CD4-positive, alpha-beta T cell (primary cell): ENCODE results near the gene APOO. TPM values are rescaled to one million over a fixed set of nuclear protein-coding genes. Genes with fewer than 3 reads are reported as not detected.

ENCODE experiments used
- ATAC-seq: fragments of 200-7000 bp; cut with Tn5 transposase; one replicate; pipeline ENCODE4 v1.10.0; 2022; ENCODE audit warnings: mild to moderate bottlenecking; ENCODE audit not compliant: poor library complexity
- CTCF ChIA-PET: fragments of 350-600 bp; sonication (Branson Sonifier 250); formaldehyde crosslinking; loops from one replicate; lab custom pipeline; 2021; ENCODE audit warnings: antibody characterized with exemption, inconsistent platforms; lab: Charles Lee
- POLR2A ChIA-PET: fragments of 350-600 bp; sonication (Branson Sonifier 250); formaldehyde crosslinking; loops from one replicate; lab custom pipeline; 2021; ENCODE audit warnings: antibody characterized with exemption, inconsistent platforms; lab: Charles Lee
- DNase-seq, 14 experiments: peaks; one replicate each; pipeline ENCODE4 v3.0.0-alpha.2; 2013 to 2020; ENCODE audit warnings: mixed read lengths in 2 of 14
- H3K27ac ChIP-seq, 2 donors: one replicate each; pipeline versions ENCODE4 v1.5.1 to v1.7.0; 2013; ENCODE audit warnings: low read length in 2 of 2, low read depth in 1 of 2, mild to moderate bottlenecking in 1 of 2
- H3K27me3 ChIP-seq, 2 experiments: 1 replicate in 1 of 2; 2 replicates in 1 of 2; pipeline versions ENCODE4 v1.6.1 to v1.7.0; 2013; ENCODE audit warnings: low read length in 2 of 2, control low read depth in 1 of 2, mild to moderate bottlenecking in 1 of 2, moderate library complexity in 1 of 2; ENCODE audit not compliant: insufficient read depth in 2 of 2, control insufficient read depth in 1 of 2
- H3K36me3 ChIP-seq: one replicate; pipeline ENCODE4 v1.6.1; 2013; ENCODE audit warnings: low read length, control low read depth; ENCODE audit not compliant: insufficient read depth
- H3K4me1 ChIP-seq: one replicate; pipeline ENCODE4 v1.6.1; 2013; ENCODE audit warnings: low read length, control low read depth; ENCODE audit not compliant: insufficient read depth
- H3K4me3 ChIP-seq: one replicate; pipeline ENCODE4 v1.5.1; 2013; ENCODE audit warnings: mild to moderate bottlenecking, low read length, moderate library complexity
- H3K9me3 ChIP-seq, 2 experiments: 1 replicate in 1 of 2; 2 replicates in 1 of 2; pipeline versions ENCODE4 v1.6.1 to v1.7.0; 2013; ENCODE audit warnings: low read length in 2 of 2, mild to moderate bottlenecking in 2 of 2, control low read depth in 1 of 2, moderate library complexity in 1 of 2; ENCODE audit not compliant: control insufficient read depth in 1 of 2, insufficient read depth in 1 of 2
- H3K27ac Mint-ChIP-seq: one replicate; pipeline ENCODE4 v1.8.0; 2020; ENCODE audit warnings: mixed read lengths
- H3K27me3 Mint-ChIP-seq: one replicate; pipeline ENCODE4 v1.8.0; 2021; ENCODE audit warnings: mixed read lengths
- H3K36me3 Mint-ChIP-seq: one replicate; pipeline ENCODE4 v1.8.0; 2021; ENCODE audit warnings: low read depth, mixed read lengths
- H3K4me1 Mint-ChIP-seq: one replicate; pipeline ENCODE4 v1.8.0; 2021; ENCODE audit warnings: low read depth, mixed read lengths
- H3K4me3 Mint-ChIP-seq: one replicate; pipeline ENCODE4 v1.8.0; 2020; ENCODE audit warnings: mild to moderate bottlenecking, mixed read lengths
- H3K9me3 Mint-ChIP-seq: one replicate; pipeline ENCODE4 v1.8.0; 2020; ENCODE audit warnings: mixed read lengths
- intact Hi-C, 2 experiments: fragments of 100-400 bp; cut with DNase I in 1 of 2; cut with micrococcal nuclease in 1 of 2; formaldehyde crosslinking; loops; one replicate each; pipeline versions ENCODE4 v1.15.1 to v1.9.0; 2023 to 2025; cut with DNase I, micrococcal nuclease
- total RNA-seq, 174 experiments: library from RNA in 2 of 174; stranded (reverse) in 2 of 174; gene quantifications; one replicate each; pipeline ENCODE4 v1.2.3 and lab custom pipeline; 2021 to 2026
- TF ChIP-seq, protein P1 (sequence below): fragments of 200-600 bp; IDR thresholded peaks from one replicate; pipeline ENCODE4 v1.8.0; 2022; ENCODE audit warnings: antibody characterized with exemption, mild to moderate bottlenecking

The APOO gene
- total RNA-seq, 2 experiments from 2014 or later, result 3.3 to 4.9 TPM

DNA sequence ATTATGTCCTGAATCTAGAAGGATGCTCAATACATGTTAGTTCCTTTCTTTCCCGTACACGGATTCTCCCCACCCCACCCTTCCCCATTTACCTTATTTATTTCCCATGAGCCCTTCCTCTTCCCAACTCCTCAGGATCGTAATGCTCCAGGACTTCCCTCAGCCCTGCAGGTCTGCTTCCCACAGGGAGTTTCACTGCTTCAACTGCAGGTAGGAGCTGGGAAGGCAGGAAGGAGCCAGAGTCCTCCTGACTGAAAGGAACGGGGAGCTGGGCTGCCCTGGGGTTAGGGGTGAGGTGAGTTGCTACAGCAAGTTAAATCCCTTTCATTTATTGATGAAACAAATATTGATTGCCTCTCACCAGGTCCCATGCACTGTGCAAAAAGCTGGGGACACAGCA lies 91.6 kb downstream of the APOO start:
- DNase-seq, result no peak
- Mint-ChIP-seq H3K27me3 (no peaks in the 10 kb centered on the region), H3K4me3 (no peak overlapping the region), H3K36me3 (no peaks in the 10 kb centered on the region), H3K27ac (no peak overlapping the region), H3K9me3 (no peaks in the 10 kb centered on the region), H3K4me1 (peaks cover 3% of the 10 kb centered on the region)
- Histone ChIP-seq H3K9me3 (no peaks in the 10 kb centered on the region), H3K27me3 (no peaks in the 10 kb centered on the region), H3K36me3 (no peaks in the 10 kb centered on the region), H3K4me3 (no peak overlapping the region), H3K4me1 (peaks cover 2% of the 10 kb centered on the region), H3K27ac (no peak overlapping the region)
- TF ChIP-seq, protein P1, sequence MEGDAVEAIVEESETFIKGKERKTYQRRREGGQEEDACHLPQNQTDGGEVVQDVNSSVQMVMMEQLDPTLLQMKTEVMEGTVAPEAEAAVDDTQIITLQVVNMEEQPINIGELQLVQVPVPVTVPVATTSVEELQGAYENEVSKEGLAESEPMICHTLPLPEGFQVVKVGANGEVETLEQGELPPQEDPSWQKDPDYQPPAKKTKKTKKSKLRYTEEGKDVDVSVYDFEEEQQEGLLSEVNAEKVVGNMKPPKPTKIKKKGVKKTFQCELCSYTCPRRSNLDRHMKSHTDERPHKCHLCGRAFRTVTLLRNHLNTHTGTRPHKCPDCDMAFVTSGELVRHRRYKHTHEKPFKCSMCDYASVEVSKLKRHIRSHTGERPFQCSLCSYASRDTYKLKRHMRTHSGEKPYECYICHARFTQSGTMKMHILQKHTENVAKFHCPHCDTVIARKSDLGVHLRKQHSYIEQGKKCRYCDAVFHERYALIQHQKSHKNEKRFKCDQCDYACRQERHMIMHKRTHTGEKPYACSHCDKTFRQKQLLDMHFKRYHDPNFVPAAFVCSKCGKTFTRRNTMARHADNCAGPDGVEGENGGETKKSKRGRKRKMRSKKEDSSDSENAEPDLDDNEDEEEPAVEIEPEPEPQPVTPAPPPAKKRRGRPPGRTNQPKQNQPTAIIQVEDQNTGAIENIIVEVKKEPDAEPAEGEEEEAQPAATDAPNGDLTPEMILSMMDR, result no peak
- CTCF ChIA-PET, result no interaction called here
- intact Hi-C loops, result no loop called here
- no peak for ATAC-seq
- POLR2A ChIA-PET, result interaction anchor here (0.7 kb wide), 1 partner anchor 33 kb away, joined by 3 read pairs; the partner anchor contains the start of gene SAT1

DNA sequence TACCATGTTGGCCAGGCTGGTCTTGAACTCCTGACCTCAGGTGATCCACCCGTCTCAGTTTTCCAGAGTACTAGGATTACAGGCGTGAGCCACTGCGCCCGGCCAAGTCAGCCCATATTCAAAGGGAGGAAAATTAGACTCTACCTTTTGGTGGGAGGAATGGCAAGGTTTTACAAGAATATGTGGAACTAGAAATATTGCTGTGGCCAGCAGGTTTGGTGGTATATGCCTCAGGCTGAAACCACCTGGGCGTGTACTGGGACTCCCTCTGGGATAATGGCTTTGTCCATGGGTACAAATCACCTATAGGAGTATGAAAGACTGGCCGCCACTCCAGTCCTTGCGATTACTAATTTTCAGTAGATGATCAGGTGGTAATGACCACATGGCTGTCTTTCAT lies 92.4 kb downstream of the APOO start:
- Mint-ChIP-seq H3K27me3 (no peaks in the 10 kb centered on the region), H3K4me3 (no peak overlapping the region), H3K36me3 (no peaks in the 10 kb centered on the region), H3K4me1 (peaks cover 3% of the 10 kb centered on the region), H3K9me3 (no peaks in the 10 kb centered on the region), H3K27ac (no peak overlapping the region)
- no peaks in the 10 kb centered on the region for H3K9me3 ChIP-seq
- no peaks in the 10 kb centered on the region for H3K36me3 ChIP-seq
- CTCF ChIA-PET, result no interaction called here
- no peak overlapping the region for H3K4me3 ChIP-seq
- TF ChIP-seq, protein P1, result no peak
- DNase-seq (no peak), ATAC-seq (no peak)
- peaks cover 2% of the 10 kb centered on the region for H3K4me1 ChIP-seq
- H3K27ac ChIP-seq, result no peak overlapping the region
- POLR2A ChIA-PET, result interaction anchor here (0.7 kb wide), 1 partner anchor 33 kb away, joined by 3 read pairs; the partner anchor contains the start of gene SAT1
- no peaks in the 10 kb centered on the region for H3K27me3 ChIP-seq
- intact Hi-C loops, result no loop called here

DNA sequence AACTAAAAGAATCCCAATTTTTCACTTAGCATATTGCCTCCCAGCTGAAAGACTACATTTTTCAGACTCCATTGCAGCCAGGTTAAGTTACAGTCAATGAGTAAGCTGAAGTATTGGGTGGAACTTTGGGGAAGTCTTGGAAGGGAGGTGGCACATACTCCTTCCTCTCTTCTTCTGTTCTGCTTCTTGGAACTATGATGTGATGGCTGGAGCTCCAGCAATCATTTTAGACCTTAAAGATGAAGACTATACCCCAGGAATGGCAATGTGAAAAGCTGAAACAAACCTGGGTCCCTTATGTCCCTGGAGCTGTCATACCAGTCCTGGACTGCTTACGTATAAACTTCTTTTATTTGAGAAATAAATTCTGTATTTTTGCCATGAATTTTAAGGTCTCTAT lies 93.9 kb downstream of the APOO start:
- CTCF ChIA-PET, result no interaction called here

More for the DNA sequence above, 93.9 kb downstream of the APOO start:
- Histone ChIP-seq H3K27ac (no peak overlapping the region), H3K9me3 (no peaks in the 10 kb centered on the region), H3K36me3 (no peaks in the 10 kb centered on the region), H3K4me3 (no peak overlapping the region), H3K4me1 (peaks cover 2% of the 10 kb centered on the region), H3K27me3 (no peaks in the 10 kb centered on the region)
- TF ChIP-seq, protein P1, result no peak
- ATAC-seq, result no peak
- H3K9me3 Mint-ChIP-seq, result no peaks in the 10 kb centered on the region
- peaks cover 3% of the 10 kb centered on the region for H3K4me1 Mint-ChIP-seq
- POLR2A ChIA-PET, result no interaction called here
- no peaks in the 10 kb centered on the region for H3K27me3 Mint-ChIP-seq
- no peak for DNase-seq
- no peaks in the 10 kb centered on the region for H3K36me3 Mint-ChIP-seq
- no peak overlapping the region for H3K4me3 Mint-ChIP-seq
- intact Hi-C loops, result no loop called here
- H3K27ac Mint-ChIP-seq, result no peak overlapping the region
